Left cardiac atrium (tissue), 4 donors: ENCODE results near the gene SMYD3. TPM values are rescaled to one million over a fixed set of nuclear protein-coding genes. Genes with fewer than 3 reads are reported as not detected.

Source experiments
- ATAC-seq, 2 donors: fragments of 200-7000 bp; cut with Tn5 transposase; one replicate each; pipeline ENCODE4 v1.9.1; 2020; ENCODE audit warnings: mild to moderate bottlenecking in 2 of 2, moderate library complexity in 2 of 2
- DNase-seq: peaks from one replicate; pipeline ENCODE4 v3.0.0-alpha.2; 2020
- intact Hi-C, 2 donors: fragments of 100-400 bp; cut with DNase I; formaldehyde crosslinking; loops; one replicate each; pipeline versions ENCODE4 v1.14.1 to v1.15.1; 2022 to 2023
- total RNA-seq, 2 donors: library from RNA; stranded (reverse); fragmentation: NEBNext Ultra II Directional; extraction: Animal tissue kit (Norgen Biotek cat#: 25700); gene quantifications; one replicate each; pipeline ENCODE4 v1.2.1, GENCODE V29; 2021
- donor health status: DM: no; HTN: yes; CAD: no.
- donor health status: DM: no; HTN: yes; CAD: no; lungs with severe emphysema.
- donor health status: DM: yes; HTN: yes; CAD: no.
- donor health status: Dilated cardiomyopathy.

SMYD3 gene
- total RNA-seq, 2 donors from 2014 or later, result 6.5 to 11.9 TPM

GRCh38 chr1:246213502-246213901 is 293.6 kb downstream of the SMYD3 start:
- no peak for ATAC-seq
- intact Hi-C loops, result no loop called here
- DNase-seq, result no peak

GRCh38 chr1:246213036-246213435 is 294.0 kb downstream of the SMYD3 start:
- DNase-seq, result no peak
- intact Hi-C loops, result no loop called here
- ATAC-seq, result no peak

GRCh38 chr1:246212013-246212412 is 295.1 kb downstream of the SMYD3 start:
- intact Hi-C loops, result no loop called here
- DNase-seq (no peak), ATAC-seq (no peak)

GRCh38 chr1:246210756-246211155 is 296.3 kb downstream of the SMYD3 start:
- no peak for DNase-seq
- intact Hi-C loops, result no loop called here
- no peak for ATAC-seq

- intact Hi-C loops, result no loop called here
These were observed 299.0 kb downstream of the SMYD3 start for GRCh38 chr1:246208105-246208504.

GRCh38 chr1:246203180-246203579 is 303.9 kb downstream of the SMYD3 start:
- intact Hi-C loops, result no loop called here
- ATAC-seq (no peak), DNase-seq (no peak)

More at GRCh38 chr1:246208105-246208504, 299.0 kb downstream of the SMYD3 start:
- ATAC-seq (no peak), DNase-seq (no peak)

- DNase-seq (no peak), ATAC-seq (no peak)
- intact Hi-C loops, result no loop called here
These were observed 306.3 kb downstream of the SMYD3 start for GRCh38 chr1:246200738-246201137.

- intact Hi-C loops, result no loop called here
- ATAC-seq (no peak), DNase-seq (no peak)
These were observed 306.9 kb downstream of the SMYD3 start for GRCh38 chr1:246200225-246200624.

GRCh38 chr1:246199086-246199645 is 307.9 kb downstream of the SMYD3 start:
- DNase-seq, result no peak
- ATAC-seq, result peak in 1 of 2 donors; percentile 27
- intact Hi-C loops, result no loop called here

- DNase-seq (no peak), ATAC-seq (no peak)
- intact Hi-C loops, result no loop called here
These were observed 308.8 kb downstream of the SMYD3 start for GRCh38 chr1:246198115-246198816.

- DNase-seq (no peak), ATAC-seq (no peak)
These were observed 310.0 kb downstream of the SMYD3 start for GRCh38 chr1:246197076-246197475.

GRCh38 chr1:246195296-246195695 is 311.8 kb downstream of the SMYD3 start:
- DNase-seq (no peak), ATAC-seq (no peak)
- intact Hi-C loops, result no loop called here

More at GRCh38 chr1:246197076-246197475, 310.0 kb downstream of the SMYD3 start:
- intact Hi-C loops, result no loop called here

- DNase-seq (no peak), ATAC-seq (no peak)
- intact Hi-C loops, result no loop called here
These were observed 313.5 kb downstream of the SMYD3 start for GRCh38 chr1:246193537-246193936.

GRCh38 chr1:246189126-246189525 is 318.0 kb downstream of the SMYD3 start:
- ATAC-seq (no peak), DNase-seq (no peak)
- intact Hi-C loops, result no loop called here

- intact Hi-C loops, result no loop called here
- no peak for DNase-seq
- no peak for ATAC-seq
These were observed 319.2 kb downstream of the SMYD3 start for GRCh38 chr1:246187834-246188372.

GRCh38 chr1:246184503-246184902 is 322.6 kb downstream of the SMYD3 start:
- intact Hi-C loops, result no loop called here
- DNase-seq (no peak), ATAC-seq (no peak)

GRCh38 chr1:246182149-246182851 is 324.8 kb downstream of the SMYD3 start:
- ATAC-seq (no peak), DNase-seq (no peak)
- intact Hi-C loops, result no loop called here

- ATAC-seq (no peak), DNase-seq (no peak)
- intact Hi-C loops, result no loop called here
These were observed 325.8 kb downstream of the SMYD3 start for GRCh38 chr1:246181241-246181640.

GRCh38 chr1:246179401-246179800 is 327.7 kb downstream of the SMYD3 start:
- intact Hi-C loops, result no loop called here
- ATAC-seq (no peak), DNase-seq (no peak)

- ATAC-seq, result no peak
- DNase-seq, result no peak
- intact Hi-C loops, result no loop called here
These were observed 328.3 kb downstream of the SMYD3 start for GRCh38 chr1:246178717-246179311.
